WTC11 (cell line): Measurements from ENCODE around the gene ZNF165. TPM values are rescaled to one million over a fixed set of nuclear protein-coding genes. Genes with fewer than 3 reads are reported as not detected.

ENCODE experiments used
- ATAC-seq: fragments of 200-7000 bp; cut with Tn5 transposase; 2 replicates; pipeline ENCODE4 v1.10.0; 2021; ENCODE audit warnings: mild to moderate bottlenecking, moderate library complexity
- CTCF ChIA-PET: fragments of 300-600 bp; sonication (Branson Sonifier 250); formaldehyde crosslinking; loops from one replicate; lab custom pipeline; 2021; ENCODE audit warnings: antibody characterized with exemption; lab: Charles Lee
- POLR2A ChIA-PET: fragments of 350-600 bp; sonication (Branson Sonifier 250); formaldehyde crosslinking; loops from one replicate; lab custom pipeline; 2021; ENCODE audit warnings: antibody characterized with exemption; lab: Charles Lee
- DNase-seq: peaks from one replicate; pipeline ENCODE4 v3.0.0; 2021; ENCODE audit warnings: low spot score
- H3K27ac Mint-ChIP-seq: 2 replicates; pipeline ENCODE4 v1.8.0; 2021; ENCODE audit warnings: mixed read lengths
- H3K27me3 Mint-ChIP-seq: 2 replicates; pipeline ENCODE4 v1.8.0; 2021; ENCODE audit warnings: low read depth, mild to moderate bottlenecking, moderate library complexity, mixed read lengths
- H3K36me3 Mint-ChIP-seq: 2 replicates; pipeline ENCODE4 v1.8.0; 2021; ENCODE audit warnings: mixed read lengths
- H3K4me1 Mint-ChIP-seq: 2 replicates; pipeline ENCODE4 v1.8.0; 2022; ENCODE audit warnings: mixed read lengths
- H3K4me3 Mint-ChIP-seq: 2 replicates; pipeline ENCODE4 v1.8.0; 2021; ENCODE audit warnings: mild to moderate bottlenecking, moderate library complexity, mixed read lengths
- H3K9me3 Mint-ChIP-seq: 2 replicates; pipeline ENCODE4 v1.8.0; 2021; ENCODE audit warnings: mixed read lengths
- ELF4 ChIP-seq: sonication (generic); formaldehyde crosslinking; IDR thresholded peaks from 2 replicates; pipeline ENCODE4 v1.8.1; 2022; ENCODE audit warnings: low read depth, mild to moderate bottlenecking, moderate library complexity, missing genetic modification reagents
- FOXJ3 ChIP-seq: sonication (generic); formaldehyde crosslinking; IDR thresholded peaks from 2 replicates; pipeline ENCODE4 v1.9.0; 2021; ENCODE audit warnings: missing genetic modification reagents, mild to moderate bottlenecking, borderline replicate concordance
- FOXK1 ChIP-seq: sonication (generic); formaldehyde crosslinking; IDR thresholded peaks from 2 replicates; pipeline ENCODE4 v1.8.0; 2022; ENCODE audit warnings: mild to moderate bottlenecking, moderate library complexity, missing genetic modification reagents
- GRHL2 ChIP-seq: fragments of 250-450 bp; sonication (Bioruptor Pico); IDR thresholded peaks from 2 replicates; pipeline ENCODE4 v1.8.0; 2022; ENCODE audit warnings: mild to moderate bottlenecking, moderate library complexity; ENCODE audit not compliant: insufficient replicate concordance, severe bottlenecking
- MXD4 ChIP-seq: fragments of 250-450 bp; sonication (Bioruptor Pico); IDR thresholded peaks from 2 replicates; pipeline ENCODE4 v1.8.0; 2021; ENCODE audit warnings: mild to moderate bottlenecking, moderate library complexity, borderline replicate concordance
- NFATC4 ChIP-seq: fragments of 250-450 bp; sonication (Bioruptor Pico); IDR thresholded peaks from 2 replicates; pipeline ENCODE4 v1.9.0; 2021; ENCODE audit warnings: mild to moderate bottlenecking
- NFYB ChIP-seq: sonication (generic); formaldehyde crosslinking; conservative IDR thresholded peaks from 2 replicates; pipeline ENCODE4 v1.8.0; 2022; ENCODE audit warnings: low read depth, missing genetic modification reagents
- NR1H2 ChIP-seq: sonication (generic); formaldehyde crosslinking; IDR thresholded peaks from 2 replicates; pipeline ENCODE4 v1.9.0; 2021; ENCODE audit warnings: mild to moderate bottlenecking, moderate library complexity, missing genetic modification reagents
- OVOL2 ChIP-seq: fragments of 250-450 bp; sonication (Bioruptor Pico); IDR thresholded peaks from 2 replicates; pipeline ENCODE4 v1.9.0; 2021; ENCODE audit warnings: mild to moderate bottlenecking, borderline replicate concordance
- PRRX2 ChIP-seq: fragments of 250-450 bp; sonication (Bioruptor Pico); IDR thresholded peaks from 2 replicates; pipeline ENCODE4 v1.8.0; 2021; ENCODE audit warnings: mild to moderate bottlenecking
- RELA ChIP-seq: sonication (generic); formaldehyde crosslinking; IDR thresholded peaks from 2 replicates; pipeline ENCODE4 v1.8.1; 2022; ENCODE audit warnings: missing genetic modification reagents, mild to moderate bottlenecking, borderline replicate concordance
- RORB ChIP-seq: fragments of 250-450 bp; sonication (Bioruptor Pico); IDR thresholded peaks from 2 replicates; pipeline ENCODE4 v1.9.0; 2021; ENCODE audit warnings: mild to moderate bottlenecking
- SMAD3 ChIP-seq: sonication (generic); formaldehyde crosslinking; IDR thresholded peaks from 2 replicates; pipeline ENCODE4 v1.8.0; 2022; ENCODE audit warnings: missing genetic modification reagents, mild to moderate bottlenecking, borderline replicate concordance
- SMAD4 ChIP-seq: sonication (generic); formaldehyde crosslinking; IDR thresholded peaks from 2 replicates; pipeline ENCODE4 v1.8.0; 2022; ENCODE audit warnings: mild to moderate bottlenecking, missing genetic modification reagents
- ZNF317 ChIP-seq: sonication (generic); formaldehyde crosslinking; IDR thresholded peaks from 2 replicates; pipeline ENCODE4 v1.8.1; 2023; ENCODE audit warnings: low read depth, mild to moderate bottlenecking, moderate library complexity, missing genetic modification reagents, borderline replicate concordance
- total RNA-seq: library from RNA; stranded (reverse); gene quantifications from 3 replicates; pipeline ENCODE4 v1.2.3, GENCODE V29; 2021
- TF ChIP-seq, protein P1 (sequence below): sonication (generic); formaldehyde crosslinking; IDR thresholded peaks from 2 replicates; pipeline ENCODE4 v1.8.1; 2023; ENCODE audit warnings: mild to moderate bottlenecking, missing genetic modification reagents
- TF ChIP-seq, protein P2 (sequence below): sonication (generic); formaldehyde crosslinking; IDR thresholded peaks from 2 replicates; pipeline ENCODE4 v1.8.0; 2022; ENCODE audit warnings: mild to moderate bottlenecking, missing genetic modification reagents
- TF ChIP-seq, protein P3 (sequence below): sonication (generic); formaldehyde crosslinking; IDR thresholded peaks from 2 replicates; pipeline ENCODE4 v1.8.0; 2023; ENCODE audit warnings: missing genetic modification reagents
- TF ChIP-seq, protein P4 (sequence below): sonication (generic); formaldehyde crosslinking; IDR thresholded peaks from 2 replicates; pipeline ENCODE4 v1.8.0; 2022; ENCODE audit warnings: mild to moderate bottlenecking, missing genetic modification reagents
- TF ChIP-seq, protein P5 (sequence below): fragments of 250-450 bp; sonication (Bioruptor Pico); IDR thresholded peaks from 2 replicates; pipeline ENCODE4 v1.9.0; 2021; ENCODE audit warnings: mild to moderate bottlenecking
- TF ChIP-seq, protein P6 (sequence below): sonication (generic); formaldehyde crosslinking; IDR thresholded peaks from 2 replicates; pipeline ENCODE4 v1.8.0; 2023; ENCODE audit warnings: mild to moderate bottlenecking, missing genetic modification reagents

The ZNF165 gene
- total RNA-seq, 1 experiment from 2014 or later: 8.0 TPM

DNA sequence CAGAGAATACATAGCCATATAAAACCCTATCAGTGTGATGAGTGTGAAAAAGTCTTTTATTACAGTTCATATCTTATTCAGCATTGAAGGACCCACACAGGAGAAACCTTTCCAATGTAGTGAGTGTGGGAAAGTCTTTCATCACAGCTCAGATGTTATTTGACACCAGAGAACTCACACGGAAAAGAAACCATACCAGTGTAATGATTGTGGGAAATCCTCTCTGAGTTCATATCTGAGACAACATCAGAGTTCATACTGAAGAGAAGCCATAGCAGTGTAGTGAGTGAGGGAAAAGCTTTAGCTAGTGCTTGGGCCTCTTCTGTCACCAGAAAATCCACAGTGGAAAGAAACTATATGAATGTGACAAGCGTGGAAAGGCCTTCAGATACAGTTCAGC is 35.4 kb downstream of the ZNF165 start (continued):
- TF ChIP-seq, protein P1, sequence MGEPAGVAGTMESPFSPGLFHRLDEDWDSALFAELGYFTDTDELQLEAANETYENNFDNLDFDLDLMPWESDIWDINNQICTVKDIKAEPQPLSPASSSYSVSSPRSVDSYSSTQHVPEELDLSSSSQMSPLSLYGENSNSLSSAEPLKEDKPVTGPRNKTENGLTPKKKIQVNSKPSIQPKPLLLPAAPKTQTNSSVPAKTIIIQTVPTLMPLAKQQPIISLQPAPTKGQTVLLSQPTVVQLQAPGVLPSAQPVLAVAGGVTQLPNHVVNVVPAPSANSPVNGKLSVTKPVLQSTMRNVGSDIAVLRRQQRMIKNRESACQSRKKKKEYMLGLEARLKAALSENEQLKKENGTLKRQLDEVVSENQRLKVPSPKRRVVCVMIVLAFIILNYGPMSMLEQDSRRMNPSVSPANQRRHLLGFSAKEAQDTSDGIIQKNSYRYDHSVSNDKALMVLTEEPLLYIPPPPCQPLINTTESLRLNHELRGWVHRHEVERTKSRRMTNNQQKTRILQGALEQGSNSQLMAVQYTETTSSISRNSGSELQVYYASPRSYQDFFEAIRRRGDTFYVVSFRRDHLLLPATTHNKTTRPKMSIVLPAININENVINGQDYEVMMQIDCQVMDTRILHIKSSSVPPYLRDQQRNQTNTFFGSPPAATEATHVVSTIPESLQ: no peak

DNA sequence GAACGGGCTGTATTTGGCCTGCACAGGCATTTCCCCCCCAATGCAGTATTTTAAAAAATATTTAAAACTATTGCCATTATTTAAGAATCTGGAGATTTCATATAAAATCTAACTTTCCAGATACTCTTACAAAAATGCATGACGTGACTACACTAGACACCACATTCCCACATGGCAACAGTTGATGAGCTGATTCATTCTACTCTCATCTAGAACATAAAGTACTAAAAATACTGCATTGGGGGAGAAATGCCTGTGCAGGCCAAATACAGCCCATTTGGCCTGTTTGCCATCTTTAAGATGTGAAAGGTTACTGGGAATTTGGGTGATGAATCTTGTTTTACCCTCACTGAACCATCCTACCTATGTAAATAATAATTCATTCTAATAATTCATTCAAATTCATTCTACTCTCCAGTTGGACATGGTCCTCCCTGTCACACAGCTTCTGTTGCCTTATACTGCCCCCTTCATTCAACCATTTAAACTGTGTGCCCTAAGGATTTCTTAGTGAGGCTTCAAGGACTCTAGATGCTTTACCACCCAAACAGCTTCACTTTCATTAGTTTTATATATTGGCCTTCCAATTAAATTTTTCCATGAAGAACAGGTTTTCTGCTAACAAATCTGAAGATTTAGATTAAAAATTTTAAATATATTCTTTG is 37.1 kb downstream of the ZNF165 start:
- Mint-ChIP-seq H3K9me3 (no peaks in the 10 kb centered on the region), H3K4me3 (no peak overlapping the region), H3K36me3 (peaks cover 3% of the 10 kb centered on the region; the same call in 1 of the 2 replicates), H3K27me3 (peaks cover 18% of the 10 kb centered on the region), H3K4me1 (no peaks in the 10 kb centered on the region), H3K27ac (no peak overlapping the region)
- ChIA-PET POLR2A (interaction anchor here (0.6 kb wide), 1 partner anchor 227 kb away, joined by 3 read pairs; a partner anchor contains a TSS), CTCF (interaction anchor here (0.7 to 1.5 kb wide), 5 partner anchors 13 to 266 kb away, joined by 3 to 8 read pairs (median 5); no protein-coding TSS in a partner anchor)
- ATAC-seq: no peak
- TF ChIP-seq, protein P2, sequence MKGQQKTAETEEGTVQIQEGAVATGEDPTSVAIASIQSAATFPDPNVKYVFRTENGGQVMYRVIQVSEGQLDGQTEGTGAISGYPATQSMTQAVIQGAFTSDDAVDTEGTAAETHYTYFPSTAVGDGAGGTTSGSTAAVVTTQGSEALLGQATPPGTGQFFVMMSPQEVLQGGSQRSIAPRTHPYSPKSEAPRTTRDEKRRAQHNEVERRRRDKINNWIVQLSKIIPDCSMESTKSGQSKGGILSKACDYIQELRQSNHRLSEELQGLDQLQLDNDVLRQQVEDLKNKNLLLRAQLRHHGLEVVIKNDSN (CRISPR knock-in tag): no peak
- TF ChIP-seq ZNF317 (CRISPR knock-in tag): no peak
- no peak for DNase-seq

DNA sequence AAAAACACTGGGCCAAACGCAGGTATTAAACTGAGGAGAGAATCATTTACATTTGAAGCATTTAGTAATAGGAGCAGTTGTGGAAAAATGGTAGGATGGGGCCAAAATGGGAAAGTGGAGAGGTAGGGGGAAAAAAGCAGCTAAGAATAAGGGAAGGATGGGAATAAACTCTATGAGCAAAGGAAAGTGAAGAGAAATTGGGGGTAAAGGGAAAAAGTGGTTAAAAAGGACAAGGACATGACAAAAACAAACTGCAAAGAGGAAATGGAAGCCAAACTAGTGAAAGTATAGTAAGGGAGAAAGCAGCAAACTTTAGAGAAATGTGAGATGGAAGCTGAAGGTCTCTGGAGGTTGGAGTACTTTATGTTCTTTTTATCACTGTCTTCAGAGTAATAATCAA is 37.8 kb downstream of the ZNF165 start:
- TF ChIP-seq, protein P3, sequence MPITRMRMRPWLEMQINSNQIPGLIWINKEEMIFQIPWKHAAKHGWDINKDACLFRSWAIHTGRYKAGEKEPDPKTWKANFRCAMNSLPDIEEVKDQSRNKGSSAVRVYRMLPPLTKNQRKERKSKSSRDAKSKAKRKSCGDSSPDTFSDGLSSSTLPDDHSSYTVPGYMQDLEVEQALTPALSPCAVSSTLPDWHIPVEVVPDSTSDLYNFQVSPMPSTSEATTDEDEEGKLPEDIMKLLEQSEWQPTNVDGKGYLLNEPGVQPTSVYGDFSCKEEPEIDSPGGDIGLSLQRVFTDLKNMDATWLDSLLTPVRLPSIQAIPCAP (CRISPR knock-in tag): no peak
- no peak for TF ChIP-seq NR1H2
- TF ChIP-seq PRRX2 (CRISPR knock-in tag): no peak
- no peak for TF ChIP-seq FOXK1 (CRISPR knock-in tag)
- TF ChIP-seq, protein P4, sequence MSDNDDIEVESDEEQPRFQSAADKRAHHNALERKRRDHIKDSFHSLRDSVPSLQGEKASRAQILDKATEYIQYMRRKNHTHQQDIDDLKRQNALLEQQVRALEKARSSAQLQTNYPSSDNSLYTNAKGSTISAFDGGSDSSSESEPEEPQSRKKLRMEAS (CRISPR knock-in tag): no peak
- TF ChIP-seq NFATC4 (CRISPR knock-in tag): no peak
- no peak for TF ChIP-seq FOXJ3 (CRISPR knock-in tag)
- TF ChIP-seq SMAD3 (CRISPR knock-in tag): no peak
- no peak for TF ChIP-seq RORB (CRISPR knock-in tag)
- no peak for TF ChIP-seq GRHL2
- no peak for TF ChIP-seq NFYB (CRISPR knock-in tag)
- TF ChIP-seq SMAD4 (CRISPR knock-in tag): no peak
- no peak for TF ChIP-seq ELF4
- TF ChIP-seq MXD4 (CRISPR knock-in tag): no peak
- TF ChIP-seq, protein P5, sequence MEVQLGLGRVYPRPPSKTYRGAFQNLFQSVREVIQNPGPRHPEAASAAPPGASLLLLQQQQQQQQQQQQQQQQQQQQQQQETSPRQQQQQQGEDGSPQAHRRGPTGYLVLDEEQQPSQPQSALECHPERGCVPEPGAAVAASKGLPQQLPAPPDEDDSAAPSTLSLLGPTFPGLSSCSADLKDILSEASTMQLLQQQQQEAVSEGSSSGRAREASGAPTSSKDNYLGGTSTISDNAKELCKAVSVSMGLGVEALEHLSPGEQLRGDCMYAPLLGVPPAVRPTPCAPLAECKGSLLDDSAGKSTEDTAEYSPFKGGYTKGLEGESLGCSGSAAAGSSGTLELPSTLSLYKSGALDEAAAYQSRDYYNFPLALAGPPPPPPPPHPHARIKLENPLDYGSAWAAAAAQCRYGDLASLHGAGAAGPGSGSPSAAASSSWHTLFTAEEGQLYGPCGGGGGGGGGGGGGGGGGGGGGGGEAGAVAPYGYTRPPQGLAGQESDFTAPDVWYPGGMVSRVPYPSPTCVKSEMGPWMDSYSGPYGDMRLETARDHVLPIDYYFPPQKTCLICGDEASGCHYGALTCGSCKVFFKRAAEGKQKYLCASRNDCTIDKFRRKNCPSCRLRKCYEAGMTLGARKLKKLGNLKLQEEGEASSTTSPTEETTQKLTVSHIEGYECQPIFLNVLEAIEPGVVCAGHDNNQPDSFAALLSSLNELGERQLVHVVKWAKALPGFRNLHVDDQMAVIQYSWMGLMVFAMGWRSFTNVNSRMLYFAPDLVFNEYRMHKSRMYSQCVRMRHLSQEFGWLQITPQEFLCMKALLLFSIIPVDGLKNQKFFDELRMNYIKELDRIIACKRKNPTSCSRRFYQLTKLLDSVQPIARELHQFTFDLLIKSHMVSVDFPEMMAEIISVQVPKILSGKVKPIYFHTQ: no peak
- TF ChIP-seq OVOL2 (CRISPR knock-in tag): no peak
- TF ChIP-seq, protein P1: no peak
- no peak for TF ChIP-seq RELA (CRISPR knock-in tag)
- TF ChIP-seq, protein P6, sequence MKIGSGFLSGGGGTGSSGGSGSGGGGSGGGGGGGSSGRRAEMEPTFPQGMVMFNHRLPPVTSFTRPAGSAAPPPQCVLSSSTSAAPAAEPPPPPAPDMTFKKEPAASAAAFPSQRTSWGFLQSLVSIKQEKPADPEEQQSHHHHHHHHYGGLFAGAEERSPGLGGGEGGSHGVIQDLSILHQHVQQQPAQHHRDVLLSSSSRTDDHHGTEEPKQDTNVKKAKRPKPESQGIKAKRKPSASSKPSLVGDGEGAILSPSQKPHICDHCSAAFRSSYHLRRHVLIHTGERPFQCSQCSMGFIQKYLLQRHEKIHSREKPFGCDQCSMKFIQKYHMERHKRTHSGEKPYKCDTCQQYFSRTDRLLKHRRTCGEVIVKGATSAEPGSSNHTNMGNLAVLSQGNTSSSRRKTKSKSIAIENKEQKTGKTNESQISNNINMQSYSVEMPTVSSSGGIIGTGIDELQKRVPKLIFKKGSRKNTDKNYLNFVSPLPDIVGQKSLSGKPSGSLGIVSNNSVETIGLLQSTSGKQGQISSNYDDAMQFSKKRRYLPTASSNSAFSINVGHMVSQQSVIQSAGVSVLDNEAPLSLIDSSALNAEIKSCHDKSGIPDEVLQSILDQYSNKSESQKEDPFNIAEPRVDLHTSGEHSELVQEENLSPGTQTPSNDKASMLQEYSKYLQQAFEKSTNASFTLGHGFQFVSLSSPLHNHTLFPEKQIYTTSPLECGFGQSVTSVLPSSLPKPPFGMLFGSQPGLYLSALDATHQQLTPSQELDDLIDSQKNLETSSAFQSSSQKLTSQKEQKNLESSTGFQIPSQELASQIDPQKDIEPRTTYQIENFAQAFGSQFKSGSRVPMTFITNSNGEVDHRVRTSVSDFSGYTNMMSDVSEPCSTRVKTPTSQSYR: no peak
- Mint-ChIP-seq H3K27me3 (peaks cover 13% of the 10 kb centered on the region), H3K36me3 (peaks cover 3% of the 10 kb centered on the region; the same call in 1 of the 2 replicates), H3K9me3 (no peaks in the 10 kb centered on the region), H3K4me1 (no peaks in the 10 kb centered on the region), H3K4me3 (no peak overlapping the region), H3K27ac (no peak overlapping the region)
- ChIA-PET CTCF (interaction anchor here (0.8 to 1.5 kb wide), 4 partner anchors 14 to 265 kb away, joined by 5 to 8 read pairs (median 6); no protein-coding TSS in a partner anchor), POLR2A (no interaction called here)
- DNase-seq (no peak), ATAC-seq (no peak)
